Measurements from ENCODE around the gene IQCE.

IQCE gene

GRCh38 chr7:2558629-2559282 lies at the start of gene IQCE:
IQCE (plus strand) TSS chr7:2558979; CDS start chr7:2559182, 203 bp downstream.
- peak; percentile 42 for DNase-seq (ENCODE audit: low read depth, low spot score)

GRCh38 chr7:2509298-2509906 lies 49.4 kb upstream of the IQCE start:
- DNase-seq (ENCODE audit: low read depth, low spot score), result no peak

- no peak for DNase-seq (ENCODE audit: low read depth, low spot score)
Measured at GRCh38 chr7:2510130-2510776, 48.5 kb upstream of the IQCE start.

GRCh38 chr7:2510909-2511768 lies 47.6 kb upstream of the IQCE start:
- no peak for DNase-seq (ENCODE audit: low read depth, low spot score)

- no peak for DNase-seq (ENCODE audit: low read depth, low spot score)
Measured at GRCh38 chr7:2511769-2512168, 47.0 kb upstream of the IQCE start.

- no peak for DNase-seq (ENCODE audit: low read depth, low spot score)
Measured at GRCh38 chr7:2512179-2512661, 46.6 kb upstream of the IQCE start.

GRCh38 chr7:2512713-2513112 lies 46.1 kb upstream of the IQCE start:
- no peak for DNase-seq (ENCODE audit: low read depth, low spot score)

- no peak for DNase-seq (ENCODE audit: low read depth, low spot score)
Measured at GRCh38 chr7:2513702-2514101, 45.1 kb upstream of the IQCE start.

- no peak for DNase-seq (ENCODE audit: low read depth, low spot score)
Measured at GRCh38 chr7:2514473-2515423, 44.0 kb upstream of the IQCE start.

GRCh38 chr7:2515424-2516193 lies 43.2 kb upstream of the IQCE start:
- no peak for DNase-seq (ENCODE audit: low read depth, low spot score)

- no peak for DNase-seq (ENCODE audit: low read depth, low spot score)
Measured at GRCh38 chr7:2516194-2516555, 42.6 kb upstream of the IQCE start.

- no peak for DNase-seq (ENCODE audit: low read depth, low spot score)
Measured at GRCh38 chr7:2517026-2517425, 41.8 kb upstream of the IQCE start.

GRCh38 chr7:2517678-2518507 lies 40.9 kb upstream of the IQCE start:
- DNase-seq (ENCODE audit: low read depth, low spot score), result no peak

GRCh38 chr7:2518737-2519118 lies 40.1 kb upstream of the IQCE start:
- no peak for DNase-seq (ENCODE audit: low read depth, low spot score)

GRCh38 chr7:2519119-2519930 lies 39.5 kb upstream of the IQCE start, which contains the start of gene LFNG:
LFNG (plus strand) TSS chr7:2519774; CDS start chr7:2519862, 88 bp downstream.
- no peak for DNase-seq (ENCODE audit: low read depth, low spot score)

GRCh38 chr7:2520131-2520760 lies 38.5 kb upstream of the IQCE start:
- no peak for DNase-seq (ENCODE audit: low read depth, low spot score)

- DNase-seq (ENCODE audit: low read depth, low spot score), result no peak
Measured at GRCh38 chr7:2520761-2521290, 38.0 kb upstream of the IQCE start.

GRCh38 chr7:2521341-2521745 lies 37.4 kb upstream of the IQCE start:
- DNase-seq (ENCODE audit: low read depth, low spot score), result no peak

All from iPS DF 19.7 (cell line).